ENCODE data around the gene SLC35F3.

Gene SLC35F3

DNA sequence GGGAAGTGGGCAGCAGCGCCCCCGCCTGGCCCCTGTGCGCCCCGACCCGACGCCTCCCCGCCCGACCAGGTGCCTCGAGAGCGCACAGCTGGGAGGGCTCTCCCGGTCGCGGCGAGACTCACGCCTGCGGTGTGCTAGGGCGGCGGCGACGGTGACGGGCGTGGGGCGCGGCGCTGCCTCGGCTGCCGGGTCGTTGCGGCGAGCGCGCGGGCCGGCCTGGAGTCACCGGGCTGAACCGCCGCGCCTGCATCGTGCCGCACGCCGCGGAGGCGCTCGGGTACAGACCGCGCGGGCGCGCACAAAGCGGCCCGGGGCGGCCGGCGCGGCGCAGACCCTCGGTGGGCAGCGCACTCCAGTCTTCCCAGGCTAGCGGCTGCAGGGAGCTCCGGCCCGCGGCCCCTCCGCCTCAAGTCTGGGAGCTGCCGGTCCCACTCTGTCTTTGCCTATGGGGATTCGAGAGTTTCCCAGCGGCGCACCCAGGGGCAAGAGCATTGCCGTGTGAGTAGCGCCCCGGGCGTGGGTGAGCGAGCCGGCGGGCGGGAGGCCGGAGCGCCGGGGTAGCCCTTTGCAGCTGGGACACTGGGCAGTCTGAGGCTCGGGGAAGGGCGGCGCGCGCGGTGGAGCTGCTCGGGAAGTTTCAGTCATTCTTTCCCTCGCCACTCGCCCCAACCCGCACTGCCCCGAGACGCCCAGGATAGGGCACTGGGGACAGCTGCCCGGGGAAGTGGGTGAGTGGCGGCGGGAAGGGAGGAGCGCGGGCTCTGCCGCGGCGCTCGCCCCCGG is at the start of gene SLC35F3:
Gene SLC35F3 (plus strand): TSS at position 44 of the 783 bp plus-strand sequence.
- Histone ChIP-seq H3K4me3 (ENCODE audit: low read length in 2 of 2) (no peak within 1 kb of the TSS), H3K9ac (ENCODE audit: low read depth in 1 of 2, low read length in 2 of 2) (no peak within 1 kb of the TSS), H3K4me1 (ENCODE audit: control insufficient read depth in 2 of 2, insufficient read depth in 2 of 2, low read length in 2 of 2) (no peaks in the 10 kb centered on the region), H3K36me3 (ENCODE audit: control insufficient read depth in 2 of 2, insufficient read depth in 2 of 2, low read length in 2 of 2) (no peaks in the 10 kb centered on the region), H3K27ac (ENCODE audit: low read depth in 2 of 2, low read length in 2 of 2) (no peak within 1 kb of the TSS), H3K27me3 (ENCODE audit: control insufficient read depth in 2 of 2, insufficient read depth in 2 of 2, low read length in 2 of 2) (peaks cover 8 to 10% of the 10 kb centered on the region in 2 donors), H3K9me3 (ENCODE audit: control insufficient read depth in 2 of 2, low read length in 2 of 2) (no peaks in the 10 kb centered on the region)

DNA sequence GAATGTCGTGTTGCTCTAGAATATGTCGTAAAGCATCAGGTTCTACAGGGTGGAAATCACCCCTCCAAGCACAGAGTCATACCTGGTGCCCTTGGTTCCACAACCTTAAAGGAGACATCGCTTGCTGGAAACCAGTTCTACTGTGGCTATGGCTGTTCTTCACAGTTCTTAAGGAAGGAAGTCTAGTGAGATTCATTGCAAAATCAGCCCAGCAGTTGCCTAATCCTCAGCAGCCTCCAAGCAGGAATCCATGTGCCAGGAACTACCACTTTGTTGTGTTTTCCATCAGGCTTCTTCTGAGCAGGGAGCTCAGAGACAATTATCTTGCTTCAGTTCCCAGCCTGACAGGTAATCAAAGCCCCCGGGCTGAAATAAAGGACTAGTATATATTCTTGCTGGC is 45.0 kb upstream of the SLC35F3 start:
- no peaks in the 10 kb centered on the region for H3K36me3 ChIP-seq (ENCODE audit: control insufficient read depth in 2 of 2, insufficient read depth in 2 of 2, low read length in 2 of 2)
- no peaks in the 10 kb centered on the region for H3K9me3 ChIP-seq (ENCODE audit: control insufficient read depth in 2 of 2, low read length in 2 of 2)
- H3K27me3 ChIP-seq (ENCODE audit: control insufficient read depth in 2 of 2, insufficient read depth in 2 of 2, low read length in 2 of 2) = no peaks in the 10 kb centered on the region
- H3K27ac ChIP-seq (ENCODE audit: low read depth in 2 of 2, low read length in 2 of 2) = no peak overlapping the region
- no peaks in the 10 kb centered on the region for H3K4me1 ChIP-seq (ENCODE audit: control insufficient read depth in 2 of 2, insufficient read depth in 2 of 2, low read length in 2 of 2)
- H3K4me3 ChIP-seq (ENCODE audit: low read length in 2 of 2) = no peak overlapping the region
- no peak overlapping the region for H3K9ac ChIP-seq (ENCODE audit: low read depth in 1 of 2, low read length in 2 of 2)

DNA sequence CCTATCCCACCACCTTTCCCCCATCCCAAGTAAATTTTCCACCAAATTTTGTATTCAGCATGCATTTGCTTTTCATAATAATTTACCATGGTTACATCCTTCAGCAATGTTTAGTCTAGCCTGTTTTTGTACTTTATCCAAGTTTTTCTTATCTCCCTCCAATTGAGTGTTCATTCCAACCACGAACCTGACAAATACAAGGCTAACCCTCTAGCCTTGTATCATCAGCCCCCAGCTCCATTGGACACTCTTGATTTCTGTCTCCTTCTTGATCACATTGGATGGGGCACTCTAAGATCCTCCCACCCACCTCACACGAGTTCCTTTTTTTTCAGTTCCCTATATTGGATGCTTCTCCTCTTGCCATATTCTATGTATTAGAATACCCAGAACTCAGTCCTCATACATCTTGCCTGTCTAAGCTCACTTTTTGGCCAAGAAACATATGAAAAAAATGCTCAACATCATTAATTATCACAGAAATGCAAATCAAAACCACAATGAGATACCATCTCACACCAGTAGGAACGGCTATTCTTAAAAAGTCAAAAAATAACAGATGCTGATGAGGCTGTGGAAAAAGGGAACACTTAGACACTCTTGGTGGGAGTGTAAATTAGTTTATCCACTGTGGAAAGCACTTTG is 40.5 kb upstream of the SLC35F3 start:
- no peaks in the 10 kb centered on the region for H3K4me1 ChIP-seq (ENCODE audit: control insufficient read depth in 2 of 2, insufficient read depth in 2 of 2, low read length in 2 of 2)
- no peak overlapping the region for H3K4me3 ChIP-seq (ENCODE audit: low read length in 2 of 2)

DNA sequence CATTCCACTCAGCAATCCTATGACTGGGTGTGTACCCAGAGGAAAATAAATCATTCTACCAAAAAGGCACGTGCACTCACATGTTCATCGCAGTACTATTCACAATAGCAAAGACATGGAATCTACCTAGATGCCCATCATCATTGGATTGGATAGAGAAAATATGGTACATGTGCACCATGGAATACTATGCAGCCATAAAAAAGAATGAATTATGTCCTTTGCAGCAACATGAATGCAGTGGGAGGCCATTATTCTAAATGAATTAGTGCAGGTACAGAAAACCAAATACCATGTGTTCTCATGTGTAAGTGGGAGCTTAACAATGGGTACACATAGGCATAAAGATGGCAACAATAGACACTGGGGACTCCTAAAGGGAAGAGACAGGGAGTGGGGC is 39.9 kb upstream of the SLC35F3 start:
- Histone ChIP-seq H3K9me3 (ENCODE audit: control insufficient read depth in 2 of 2, low read length in 2 of 2) (no peaks in the 10 kb centered on the region), H3K4me1 (ENCODE audit: control insufficient read depth in 2 of 2, insufficient read depth in 2 of 2, low read length in 2 of 2) (no peaks in the 10 kb centered on the region), H3K4me3 (ENCODE audit: low read length in 2 of 2) (no peak overlapping the region), H3K27ac (ENCODE audit: low read depth in 2 of 2, low read length in 2 of 2) (no peak overlapping the region), H3K27me3 (ENCODE audit: control insufficient read depth in 2 of 2, insufficient read depth in 2 of 2, low read length in 2 of 2) (no peaks in the 10 kb centered on the region), H3K36me3 (ENCODE audit: control insufficient read depth in 2 of 2, insufficient read depth in 2 of 2, low read length in 2 of 2) (no peaks in the 10 kb centered on the region), H3K9ac (ENCODE audit: low read depth in 1 of 2, low read length in 2 of 2) (no peak overlapping the region)

More for the DNA sequence above, 40.5 kb upstream of the SLC35F3 start:
- Histone ChIP-seq H3K9ac (ENCODE audit: low read depth in 1 of 2, low read length in 2 of 2) (no peak overlapping the region), H3K9me3 (ENCODE audit: control insufficient read depth in 2 of 2, low read length in 2 of 2) (no peaks in the 10 kb centered on the region), H3K27me3 (ENCODE audit: control insufficient read depth in 2 of 2, insufficient read depth in 2 of 2, low read length in 2 of 2) (no peaks in the 10 kb centered on the region), H3K36me3 (ENCODE audit: control insufficient read depth in 2 of 2, insufficient read depth in 2 of 2, low read length in 2 of 2) (no peaks in the 10 kb centered on the region), H3K27ac (ENCODE audit: low read depth in 2 of 2, low read length in 2 of 2) (no peak overlapping the region)

DNA sequence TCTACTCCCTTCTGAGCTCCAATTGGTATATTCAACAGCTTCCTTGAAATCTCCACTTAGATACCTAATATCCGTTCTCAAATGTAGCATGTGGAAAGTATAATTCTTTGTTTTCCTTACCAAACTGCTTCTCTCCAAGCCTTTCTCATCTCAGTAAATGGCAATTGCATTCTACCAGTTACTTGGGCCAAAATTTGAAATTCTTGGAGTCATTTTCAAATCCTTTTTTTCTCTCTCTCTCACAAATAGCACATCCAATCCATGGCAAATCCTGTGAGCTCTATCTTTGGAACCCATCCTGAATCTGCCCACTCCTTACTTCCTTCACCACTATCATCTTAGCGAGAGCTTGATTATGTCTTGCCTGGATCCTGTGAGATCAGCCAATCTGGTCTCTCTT is 39.3 kb upstream of the SLC35F3 start:
- Histone ChIP-seq H3K4me1 (ENCODE audit: control insufficient read depth in 2 of 2, insufficient read depth in 2 of 2, low read length in 2 of 2) (no peaks in the 10 kb centered on the region), H3K4me3 (ENCODE audit: low read length in 2 of 2) (no peak overlapping the region), H3K27ac (ENCODE audit: low read depth in 2 of 2, low read length in 2 of 2) (no peak overlapping the region)

DNA sequence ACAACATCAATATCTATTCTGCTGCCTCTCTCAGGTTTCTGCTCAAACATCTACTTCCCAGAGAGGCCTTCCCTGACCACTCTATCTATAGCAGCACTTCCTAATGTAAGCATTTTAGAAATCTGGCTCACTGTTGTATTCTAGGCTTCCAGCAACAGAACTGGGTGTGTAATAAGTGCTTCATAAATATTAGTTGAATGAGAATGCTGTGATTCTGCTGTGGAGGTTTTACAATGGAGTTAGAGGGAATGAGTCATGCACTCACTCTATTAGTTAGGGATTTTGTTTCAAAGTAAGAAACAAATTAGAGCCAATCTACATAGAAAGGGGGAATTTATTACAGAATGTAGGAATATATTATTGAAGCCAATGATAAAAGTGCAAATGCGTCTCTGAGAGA is 38.6 kb upstream of the SLC35F3 start:
- no peak overlapping the region for H3K4me3 ChIP-seq (ENCODE audit: low read length in 2 of 2)
- H3K27ac ChIP-seq (ENCODE audit: low read depth in 2 of 2, low read length in 2 of 2) = no peak overlapping the region
- no peaks in the 10 kb centered on the region for H3K36me3 ChIP-seq (ENCODE audit: control insufficient read depth in 2 of 2, insufficient read depth in 2 of 2, low read length in 2 of 2)
- H3K4me1 ChIP-seq (ENCODE audit: control insufficient read depth in 2 of 2, insufficient read depth in 2 of 2, low read length in 2 of 2) = no peaks in the 10 kb centered on the region
- no peaks in the 10 kb centered on the region for H3K27me3 ChIP-seq (ENCODE audit: control insufficient read depth in 2 of 2, insufficient read depth in 2 of 2, low read length in 2 of 2)
- H3K9me3 ChIP-seq (ENCODE audit: control insufficient read depth in 2 of 2, low read length in 2 of 2) = no peaks in the 10 kb centered on the region
- H3K9ac ChIP-seq (ENCODE audit: low read depth in 1 of 2, low read length in 2 of 2) = no peak overlapping the region

More for the DNA sequence above, 39.3 kb upstream of the SLC35F3 start:
- Histone ChIP-seq H3K27me3 (ENCODE audit: control insufficient read depth in 2 of 2, insufficient read depth in 2 of 2, low read length in 2 of 2) (no peaks in the 10 kb centered on the region), H3K9me3 (ENCODE audit: control insufficient read depth in 2 of 2, low read length in 2 of 2) (no peaks in the 10 kb centered on the region), H3K9ac (ENCODE audit: low read depth in 1 of 2, low read length in 2 of 2) (no peak overlapping the region), H3K36me3 (ENCODE audit: control insufficient read depth in 2 of 2, insufficient read depth in 2 of 2, low read length in 2 of 2) (no peaks in the 10 kb centered on the region)

DNA sequence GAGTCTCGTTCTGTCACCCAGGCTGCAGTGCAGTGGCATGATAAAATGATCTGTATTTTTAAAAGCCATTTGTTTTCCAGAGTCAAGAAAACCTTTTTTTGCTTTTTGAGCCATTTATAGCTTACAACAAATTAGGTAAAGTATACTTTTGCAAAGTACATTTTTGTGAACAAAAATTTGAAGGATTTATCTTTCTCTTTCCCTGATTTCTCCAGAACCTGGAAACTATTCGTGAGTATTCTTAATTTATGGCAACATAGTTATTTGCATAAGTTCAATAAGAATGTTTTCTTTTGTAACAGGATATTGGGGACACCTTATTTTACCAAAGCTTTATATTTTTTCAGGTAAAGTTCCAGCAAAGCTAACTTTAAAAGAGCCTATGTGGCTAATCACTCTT is 37.4 kb upstream of the SLC35F3 start:
- H3K4me3 ChIP-seq (ENCODE audit: low read length in 2 of 2) = no peak overlapping the region

DNA sequence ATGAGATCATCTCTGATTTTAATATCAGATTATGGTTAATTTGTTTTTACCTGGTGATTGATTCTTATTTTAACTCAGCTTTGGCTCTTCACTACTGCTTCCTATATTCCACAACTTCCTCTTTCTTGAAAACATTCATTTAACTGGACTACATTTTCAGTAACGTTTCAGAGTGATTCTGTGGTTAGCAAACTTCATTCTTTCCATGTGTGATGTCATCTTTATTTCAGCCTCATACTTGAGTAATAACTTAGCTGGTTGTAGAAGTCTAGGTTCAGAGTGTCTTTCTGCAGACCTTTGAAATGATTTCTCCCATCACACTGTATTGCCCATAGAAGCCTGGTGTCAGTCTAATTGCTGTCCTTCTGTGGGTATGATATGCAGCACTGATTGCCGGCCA is 36.0 kb upstream of the SLC35F3 start:
- H3K27me3 ChIP-seq (ENCODE audit: control insufficient read depth in 2 of 2, insufficient read depth in 2 of 2, low read length in 2 of 2) = no peaks in the 10 kb centered on the region
- no peaks in the 10 kb centered on the region for H3K9me3 ChIP-seq (ENCODE audit: control insufficient read depth in 2 of 2, low read length in 2 of 2)
- no peak overlapping the region for H3K27ac ChIP-seq (ENCODE audit: low read depth in 2 of 2, low read length in 2 of 2)
- H3K4me1 ChIP-seq (ENCODE audit: control insufficient read depth in 2 of 2, insufficient read depth in 2 of 2, low read length in 2 of 2) = no peaks in the 10 kb centered on the region
- H3K36me3 ChIP-seq (ENCODE audit: control insufficient read depth in 2 of 2, insufficient read depth in 2 of 2, low read length in 2 of 2) = no peaks in the 10 kb centered on the region
- no peak overlapping the region for H3K4me3 ChIP-seq (ENCODE audit: low read length in 2 of 2)
- H3K9ac ChIP-seq (ENCODE audit: low read depth in 1 of 2, low read length in 2 of 2) = no peak overlapping the region

More for the DNA sequence above, 37.4 kb upstream of the SLC35F3 start:
- Histone ChIP-seq H3K9me3 (ENCODE audit: control insufficient read depth in 2 of 2, low read length in 2 of 2) (no peaks in the 10 kb centered on the region), H3K36me3 (ENCODE audit: control insufficient read depth in 2 of 2, insufficient read depth in 2 of 2, low read length in 2 of 2) (no peaks in the 10 kb centered on the region), H3K4me1 (ENCODE audit: control insufficient read depth in 2 of 2, insufficient read depth in 2 of 2, low read length in 2 of 2) (no peaks in the 10 kb centered on the region), H3K27ac (ENCODE audit: low read depth in 2 of 2, low read length in 2 of 2) (no peak overlapping the region), H3K9ac (ENCODE audit: low read depth in 1 of 2, low read length in 2 of 2) (no peak overlapping the region), H3K27me3 (ENCODE audit: control insufficient read depth in 2 of 2, insufficient read depth in 2 of 2, low read length in 2 of 2) (no peaks in the 10 kb centered on the region)

DNA sequence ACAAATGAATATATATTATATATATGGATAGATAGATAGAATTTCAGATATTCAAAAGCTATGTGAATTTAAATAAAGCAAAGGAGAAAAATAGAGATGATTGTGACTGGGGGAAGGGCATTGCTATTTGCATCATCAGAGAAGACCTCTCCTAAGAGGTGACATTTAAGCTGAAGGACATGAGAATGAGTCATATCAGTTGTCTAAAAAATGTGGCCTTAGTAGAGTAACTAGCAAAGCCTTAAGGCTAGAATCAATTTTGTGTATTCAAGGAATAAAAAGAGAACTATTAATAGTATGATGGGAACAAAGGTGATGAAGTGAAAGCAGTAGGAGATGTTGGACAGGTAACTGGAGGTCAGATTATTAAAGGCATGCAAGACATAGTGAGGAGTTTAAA is 34.8 kb upstream of the SLC35F3 start:
- Histone ChIP-seq H3K36me3 (ENCODE audit: control insufficient read depth in 2 of 2, insufficient read depth in 2 of 2, low read length in 2 of 2) (no peaks in the 10 kb centered on the region), H3K27ac (ENCODE audit: low read depth in 2 of 2, low read length in 2 of 2) (no peak overlapping the region), H3K9ac (ENCODE audit: low read depth in 1 of 2, low read length in 2 of 2) (no peak overlapping the region), H3K4me3 (ENCODE audit: low read length in 2 of 2) (no peak overlapping the region), H3K4me1 (ENCODE audit: control insufficient read depth in 2 of 2, insufficient read depth in 2 of 2, low read length in 2 of 2) (no peaks in the 10 kb centered on the region), H3K9me3 (ENCODE audit: control insufficient read depth in 2 of 2, low read length in 2 of 2) (no peaks in the 10 kb centered on the region), H3K27me3 (ENCODE audit: control insufficient read depth in 2 of 2, insufficient read depth in 2 of 2, low read length in 2 of 2) (no peaks in the 10 kb centered on the region)

DNA sequence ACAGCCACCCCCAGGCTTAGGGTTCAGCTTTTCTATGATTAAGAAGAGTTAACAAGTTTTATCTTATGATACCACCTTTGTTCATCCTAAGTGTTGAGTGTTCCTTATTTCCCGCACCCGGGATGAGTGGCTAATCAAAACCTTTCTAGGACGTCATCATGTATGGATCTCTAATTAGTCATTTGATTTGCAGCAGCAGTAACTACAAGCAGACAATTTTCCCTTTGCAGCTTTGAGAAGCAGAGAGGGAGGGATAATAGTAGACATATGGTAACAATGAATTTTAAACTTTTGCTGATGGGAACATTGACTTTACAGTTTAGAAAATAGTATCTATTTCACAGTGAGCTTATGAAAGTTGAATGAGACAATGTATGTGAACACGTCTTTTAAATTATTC is 30.8 kb upstream of the SLC35F3 start:
- Histone ChIP-seq H3K36me3 (ENCODE audit: control insufficient read depth in 2 of 2, insufficient read depth in 2 of 2, low read length in 2 of 2) (no peaks in the 10 kb centered on the region), H3K9me3 (ENCODE audit: control insufficient read depth in 2 of 2, low read length in 2 of 2) (no peaks in the 10 kb centered on the region), H3K27ac (ENCODE audit: low read depth in 2 of 2, low read length in 2 of 2) (no peak overlapping the region), H3K4me1 (ENCODE audit: control insufficient read depth in 2 of 2, insufficient read depth in 2 of 2, low read length in 2 of 2) (no peaks in the 10 kb centered on the region), H3K9ac (ENCODE audit: low read depth in 1 of 2, low read length in 2 of 2) (no peak overlapping the region), H3K4me3 (ENCODE audit: low read length in 2 of 2) (no peak overlapping the region), H3K27me3 (ENCODE audit: control insufficient read depth in 2 of 2, insufficient read depth in 2 of 2, low read length in 2 of 2) (no peaks in the 10 kb centered on the region)
